GM12878 (cell line): ENCODE data around the gene FAAP100. TPM values are rescaled to one million over a fixed set of nuclear protein-coding genes. Genes with fewer than 3 reads are reported as not detected.

Source experiments
- ATAC-seq: fragments of 200-7000 bp; cut with Tn5 transposase; 3 replicates; pipeline ENCODE4 v1.9.1; 2020; ENCODE audit warnings: mild to moderate bottlenecking, moderate library complexity
- BruUV-seq: library from RNA; stranded (reverse); fragments of 400-500 nt; replicated peaks from 2 replicates; lab custom pipeline; 2021; lab: Mats Ljungman, UMichigan
- CTCF ChIA-PET: fragments of 300-600 bp; sonication (Branson Sonifier 250); formaldehyde crosslinking; extraction: SDS; loops from one replicate; lab custom pipeline; 2021; ENCODE audit warnings: inconsistent platforms; lab: Yijun Ruan, JAX
- POLR2A ChIA-PET: fragments of 350-600 bp; formaldehyde crosslinking; extraction: SDS; loops from one replicate; lab custom pipeline; 2021; ENCODE audit warnings: inconsistent platforms; lab: Charles Lee
- RAD21 ChIA-PET: fragments of 300-600 bp; sonication (Branson Sonifier 250); formaldehyde crosslinking; loops from one replicate; lab custom pipeline; 2023; ENCODE audit warnings: antibody characterized with exemption; ENCODE audit not compliant: unreplicated experiment; lab: Charles Lee
- SMC1A ChIA-PET: fragments of 300-600 bp; sonication (Branson Sonifier 250); formaldehyde crosslinking; loops from one replicate; lab custom pipeline; 2023; ENCODE audit not compliant: unreplicated experiment, uncharacterized antibody; lab: Charles Lee
- DNase-seq: peaks from one replicate; pipeline ENCODE4 v3.0.0-alpha.2; 2011; ENCODE audit warnings: low read depth, low spot score
- FAIRE-seq: peaks from 3 replicates; lab custom pipeline; 2011; peaks lifted over from hg19 to GRCh38; lab: Jason Lieb, UNC
- H2AFZ ChIP-seq: 2 replicates; pipeline ENCODE4 v1.6.0; 2011; ENCODE audit warnings: low read depth, low read length, control low read depth; ENCODE audit not compliant: control insufficient read depth
- H3K27ac ChIP-seq: 2 replicates; pipeline ENCODE4 v1.5.1; 2011; ENCODE audit warnings: control low read depth; ENCODE audit not compliant: control insufficient read depth, insufficient read depth
- H3K27me3 ChIP-seq, 2 experiments: replicated peaks in 1 of 2; 2 replicates each; pipeline versions ENCODE4 v1.6.0 to v1.6.1; 2011; ENCODE audit warnings: low read length in 1 of 2; ENCODE audit not compliant: control insufficient read depth in 2 of 2, insufficient read depth in 2 of 2
- H3K36me3 ChIP-seq, 2 experiments: 2 replicates each; pipeline ENCODE4 v1.5.1; 2011; ENCODE audit warnings: low read length in 1 of 2; ENCODE audit not compliant: control insufficient read depth in 2 of 2, insufficient read depth in 2 of 2
- H3K4me1 ChIP-seq: 2 replicates; pipeline ENCODE4 v1.6.1; 2011; ENCODE audit warnings: mild to moderate bottlenecking, low read length, moderate library complexity, mixed read lengths; ENCODE audit not compliant: control insufficient read depth, insufficient read depth
- H3K4me2 ChIP-seq: 2 replicates; pipeline ENCODE4 v1.6.0; 2011; ENCODE audit warnings: control low read depth; ENCODE audit not compliant: control insufficient read depth, insufficient read depth
- H3K4me3 ChIP-seq: fragments of 200-600 bp; sonication (generic); 2 replicates; pipeline ENCODE4 v1.5.1; 2016
- H3K79me2 ChIP-seq: 2 replicates; pipeline ENCODE4 v1.6.0; 2011; ENCODE audit warnings: low read length; ENCODE audit not compliant: control insufficient read depth, insufficient read depth
- H3K9ac ChIP-seq: 2 replicates; pipeline ENCODE4 v1.8.0; 2011; ENCODE audit warnings: low read length, control low read depth, mixed read lengths; ENCODE audit not compliant: control insufficient read depth, insufficient read depth
- H3K9me3 ChIP-seq: replicated peaks from 3 replicates; pipeline ENCODE4 v1.5.1; 2011; ENCODE audit warnings: mild to moderate bottlenecking, low read length; ENCODE audit not compliant: control insufficient read depth, insufficient read depth
- H4K20me1 ChIP-seq: 2 replicates; pipeline ENCODE4 v1.6.0; 2011; ENCODE audit not compliant: control insufficient read depth, insufficient read depth
- CBX3 ChIP-seq: fragments of 200-600 bp; sonication (generic); IDR thresholded peaks from 2 replicates; pipeline ENCODE4 v1.6.1; 2016; ENCODE audit warnings: low read depth, borderline replicate concordance
- CREB1 ChIP-seq: IDR thresholded peaks from 2 replicates; pipeline ENCODE4 v1.6.1; 2012; ENCODE audit warnings: low read depth, mild to moderate bottlenecking, inconsistent platforms
- FOXM1 ChIP-seq: IDR thresholded peaks from 2 replicates; pipeline ENCODE4 v1.6.1; 2012; ENCODE audit warnings: low read depth, mild to moderate bottlenecking, inconsistent platforms, low read length, moderate library complexity
- JUND ChIP-seq: IDR thresholded peaks from 2 replicates; pipeline ENCODE4 v1.6.1; 2012; ENCODE audit warnings: low read depth, mild to moderate bottlenecking, low read length, improper control_type of control experiment, moderate library complexity
- NR2C1 ChIP-seq: fragments of 450-650 bp; IDR thresholded peaks from 2 replicates; pipeline ENCODE4 v1.6.1; 2017; ENCODE audit warnings: antibody characterized with exemption, mild to moderate bottlenecking, moderate library complexity
- WGBS: methylation state at CpG from one replicate; pipeline ENCODE4 v1.1.6; 2016; ENCODE audit warnings: low lambda C conversion rate; ENCODE audit not compliant: insufficient replicate concordance, insufficient coverage; ENCODE audit errors: missing lambda C conversion rate; 5-methylcytosine and 5-hydroxymethylcytosine counted together
- in situ Hi-C: fragments of 300-500 bp; cut with MboI; formaldehyde crosslinking; loops from 9 replicates; pipeline ENCODE4 v1.14.3; 2018; ENCODE audit warnings: mixed read lengths
- intact Hi-C: fragments of 100-400 bp; cut with micrococcal nuclease; formaldehyde crosslinking; loops from one replicate; pipeline ENCODE4 v1.14.2; 2022; ENCODE audit not compliant: unreplicated experiment
- polyA plus RNA-seq, 11 experiments: library from polyadenylated mRNA; depleted of rRNA in 4 of 11; unstranded in 6 of 11; stranded (reverse) in 5 of 11; fragments of >200 nt; fragmentation: Nextera tagmentation in 4 of 11; fragmentation: Illumina TruSeq in 1 of 11; extraction: Ambion mirVana in 4 of 11; extraction: Trizol in 1 of 11; gene quantifications; 1 replicate in 1 of 11; 2 replicates in 10 of 11; pipeline versions ENCODE4 v1.2.1 to v1.2.3, GENCODE V29; 2011 to 2016; ENCODE audit warnings: inconsistent platforms in 2 of 11, missing spikeins in 2 of 11, low read depth in 1 of 11
- total RNA-seq, 4 experiments: library from RNA; depleted of rRNA in 3 of 4; stranded (reverse); fragments of >200 nt in 3 of 4; fragmentation: Illumina TruSeq in 1 of 4; extraction: Trizol in 1 of 4; gene quantifications; 2 replicates each; pipeline versions ENCODE4 v1.2.1 to v1.2.3, GENCODE V29; 2013 to 2021
- TF ChIP-seq, protein P1 (sequence below): fragments of 450-650 bp; IDR thresholded peaks from 2 replicates; pipeline ENCODE4 v1.6.1; 2016; ENCODE audit warnings: mild to moderate bottlenecking

FAAP100 gene
- total and polyA plus RNA-seq, 10 of the 15 experiments (the other 5 are each of a cell fraction or from before 2014, with no cell fraction given), result 0.11 to 46.2 (median 17.1) TPM

- intact Hi-C loops (no loop called here), in situ Hi-C loops (no loop called here)
- BruUV-seq, result no TSS peak
- Histone ChIP-seq H3K4me3 (no peak overlapping the region), H3K36me3 (peaks cover 0 to 3% of the 10 kb centered on the region in 2 experiments; a peak in 1 of 4 replicates), H3K27ac (no peak overlapping the region), H3K9ac (no peak overlapping the region), H3K4me2 (no peak overlapping the region), H3K9me3 (no peaks in the 10 kb centered on the region), H3K4me1 (no peaks in the 10 kb centered on the region), H2AFZ (no peak overlapping the region)
- ChIA-PET POLR2A (no interaction called here), RAD21 (no interaction called here), CTCF (no interaction called here)
- ATAC-seq, result no peak
- FAIRE-seq, result no peak
- DNase-seq, result no peak
- no peak for TF ChIP-seq JUND
- TF ChIP-seq, protein P1, sequence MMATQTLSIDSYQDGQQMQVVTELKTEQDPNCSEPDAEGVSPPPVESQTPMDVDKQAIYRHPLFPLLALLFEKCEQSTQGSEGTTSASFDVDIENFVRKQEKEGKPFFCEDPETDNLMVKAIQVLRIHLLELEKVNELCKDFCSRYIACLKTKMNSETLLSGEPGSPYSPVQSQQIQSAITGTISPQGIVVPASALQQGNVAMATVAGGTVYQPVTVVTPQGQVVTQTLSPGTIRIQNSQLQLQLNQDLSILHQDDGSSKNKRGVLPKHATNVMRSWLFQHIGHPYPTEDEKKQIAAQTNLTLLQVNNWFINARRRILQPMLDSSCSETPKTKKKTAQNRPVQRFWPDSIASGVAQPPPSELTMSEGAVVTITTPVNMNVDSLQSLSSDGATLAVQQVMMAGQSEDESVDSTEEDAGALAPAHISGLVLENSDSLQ, result no peak
- no peak for TF ChIP-seq CREB1
- TF ChIP-seq NR2C1, result no peak
- TF ChIP-seq CBX3, result no peak
- TF ChIP-seq FOXM1, result no peak
- TF ChIP-seq, all 136 proteins: peak for 0
- SMC1A ChIA-PET, result no interaction called here
- Histone ChIP-seq H3K79me2 (no peaks in the 10 kb centered on the region), H4K20me1 (no peaks in the 10 kb centered on the region), H3K27me3 (no peaks in the 10 kb centered on the region; a peak in 2 of 4 replicates)
- WGBS, result 22% methylated on average over 6 of the region's 6 CpGs
Observed at GRCh38 chr17:81534157-81535006, 17.8 kb downstream of the FAAP100 start.
